ENCODE measurements around the gene PICALM. TPM values are rescaled to one million over a fixed set of nuclear protein-coding genes. Genes with fewer than 3 reads are reported as not detected.
A peak's percentile ranks its signal among the peaks of the same experiment; 100 is the strongest.

Gene PICALM
- total RNA-seq, 1 experiment from 2014 or later = 321 TPM

- no peak for DNase-seq
- H3K27ac Mint-ChIP-seq (ENCODE audit: unreplicated experiment) = no peak overlapping the region
- POLR2A ChIA-PET = no interaction called here
- peaks cover 87% of the 10 kb centered on the region for H3K36me3 Mint-ChIP-seq (ENCODE audit: insufficient read depth, unreplicated experiment)
- H3K27me3 Mint-ChIP-seq (ENCODE audit: insufficient read depth, unreplicated experiment) = no peaks in the 10 kb centered on the region
- Histone ChIP-seq H3K36me3 (ENCODE audit: control insufficient read depth, insufficient read depth, low read length) (no peaks in the 10 kb centered on the region; the same call in 1 of the 2 replicates), H3K4me1 (no peaks in the 10 kb centered on the region), H3K27me3 (replicated peaks; ENCODE audit: control insufficient read depth, insufficient read depth, low read length) (no peaks in the 10 kb centered on the region), H3K9me3 (no peaks in the 10 kb centered on the region), H3K4me3 (ENCODE audit: low read depth, low read length) (no peak overlapping the region)
- H3K4me3 Mint-ChIP-seq (ENCODE audit: unreplicated experiment) = no peak overlapping the region
- no peaks in the 10 kb centered on the region for H3K9me3 Mint-ChIP-seq (ENCODE audit: unreplicated experiment)
- TF ChIP-seq CTCF (IDR thresholded peaks at IDR 0.05; ENCODE audit: insufficient read depth in 1 of 2, low read depth in 1 of 2, low read length in 1 of 2, severe bottlenecking in 1 of 2, unreplicated experiment in 1 of 2) = no peak
- peaks cover 15% of the 10 kb centered on the region for H3K4me1 Mint-ChIP-seq (ENCODE audit: low read depth, unreplicated experiment)
- CTCF ChIA-PET = no interaction called here
- intact Hi-C loops (cut with micrococcal nuclease; ENCODE audit: unreplicated experiment) = no loop called here
- no TSS peak for BruUV-seq (replicated peaks)
Observed at GRCh38 chr11:86021377-86021776, 47.5 kb downstream of the PICALM start.

- H3K27ac Mint-ChIP-seq (ENCODE audit: unreplicated experiment) = no peak overlapping the region
- CTCF ChIA-PET = interaction anchor here (1.7 kb wide), 1 partner anchor 23 kb away, joined by 5 read pairs; no protein-coding TSS in a partner anchor
Observed at GRCh38 chr11:86018249-86018648, 50.6 kb downstream of the PICALM start.

GRCh38 chr11:86016451-86016850 is 52.4 kb downstream of the PICALM start:
- Histone ChIP-seq H3K4me3 (ENCODE audit: low read depth, low read length) (no peak overlapping the region), H3K9me3 (no peaks in the 10 kb centered on the region), H3K4me1 (no peaks in the 10 kb centered on the region), H3K27me3 (replicated peaks; ENCODE audit: control insufficient read depth, insufficient read depth, low read length) (no peaks in the 10 kb centered on the region), H3K36me3 (ENCODE audit: control insufficient read depth, insufficient read depth, low read length) (no peaks in the 10 kb centered on the region; the same call in 1 of the 2 replicates)
- ChIA-PET POLR2A (no interaction called here), CTCF (no interaction called here)
- H3K4me3 Mint-ChIP-seq (ENCODE audit: unreplicated experiment) = no peak overlapping the region
- BruUV-seq (replicated peaks) = no TSS peak
- intact Hi-C loops (cut with micrococcal nuclease; ENCODE audit: unreplicated experiment) = no loop called here
- peak overlapping the region; percentile 48 for H3K27ac Mint-ChIP-seq (ENCODE audit: unreplicated experiment)
- H3K36me3 Mint-ChIP-seq (ENCODE audit: insufficient read depth, unreplicated experiment) = peaks cover 68% of the 10 kb centered on the region
- H3K27me3 Mint-ChIP-seq (ENCODE audit: insufficient read depth, unreplicated experiment) = no peaks in the 10 kb centered on the region
- H3K4me1 Mint-ChIP-seq (ENCODE audit: low read depth, unreplicated experiment) = peaks cover 11% of the 10 kb centered on the region
- TF ChIP-seq CTCF (IDR thresholded peaks at IDR 0.05; ENCODE audit: insufficient read depth in 1 of 2, low read depth in 1 of 2, low read length in 1 of 2, severe bottlenecking in 1 of 2, unreplicated experiment in 1 of 2) = no peak
- DNase-seq = no peak
- no peaks in the 10 kb centered on the region for H3K9me3 Mint-ChIP-seq (ENCODE audit: unreplicated experiment)

More at GRCh38 chr11:86018249-86018648, 50.6 kb downstream of the PICALM start:
- no peak for TF ChIP-seq CTCF (IDR thresholded peaks at IDR 0.05; ENCODE audit: insufficient read depth in 1 of 2, low read depth in 1 of 2, low read length in 1 of 2, severe bottlenecking in 1 of 2, unreplicated experiment in 1 of 2)
- peaks cover 20% of the 10 kb centered on the region for H3K4me1 Mint-ChIP-seq (ENCODE audit: low read depth, unreplicated experiment)
- intact Hi-C loops (cut with micrococcal nuclease; ENCODE audit: unreplicated experiment) = no loop called here
- no peaks in the 10 kb centered on the region; the same call in 1 of the 2 replicates for H3K36me3 ChIP-seq (ENCODE audit: control insufficient read depth, insufficient read depth, low read length)
- H3K4me3 ChIP-seq (ENCODE audit: low read depth, low read length) = no peak overlapping the region
- H3K27me3 ChIP-seq (replicated peaks; ENCODE audit: control insufficient read depth, insufficient read depth, low read length) = no peaks in the 10 kb centered on the region
- no peaks in the 10 kb centered on the region for H3K27me3 Mint-ChIP-seq (ENCODE audit: insufficient read depth, unreplicated experiment)
- no peaks in the 10 kb centered on the region for H3K9me3 ChIP-seq
- no peak overlapping the region for H3K4me3 Mint-ChIP-seq (ENCODE audit: unreplicated experiment)
- POLR2A ChIA-PET = no interaction called here
- no peaks in the 10 kb centered on the region for H3K9me3 Mint-ChIP-seq (ENCODE audit: unreplicated experiment)
- peaks cover 80% of the 10 kb centered on the region for H3K36me3 Mint-ChIP-seq (ENCODE audit: insufficient read depth, unreplicated experiment)
- DNase-seq = no peak
- no TSS peak for BruUV-seq (replicated peaks)
- H3K4me1 ChIP-seq = no peaks in the 10 kb centered on the region

Data from Caco-2 (cell line).